ENCODE results near the gene SPDEF. TPM values are rescaled to one million over a fixed set of nuclear protein-coding genes. Genes with fewer than 3 reads are reported as not detected.

Gene SPDEF
- total RNA-seq, 1 experiment from 2014 or later: 0.77 TPM

DNA sequence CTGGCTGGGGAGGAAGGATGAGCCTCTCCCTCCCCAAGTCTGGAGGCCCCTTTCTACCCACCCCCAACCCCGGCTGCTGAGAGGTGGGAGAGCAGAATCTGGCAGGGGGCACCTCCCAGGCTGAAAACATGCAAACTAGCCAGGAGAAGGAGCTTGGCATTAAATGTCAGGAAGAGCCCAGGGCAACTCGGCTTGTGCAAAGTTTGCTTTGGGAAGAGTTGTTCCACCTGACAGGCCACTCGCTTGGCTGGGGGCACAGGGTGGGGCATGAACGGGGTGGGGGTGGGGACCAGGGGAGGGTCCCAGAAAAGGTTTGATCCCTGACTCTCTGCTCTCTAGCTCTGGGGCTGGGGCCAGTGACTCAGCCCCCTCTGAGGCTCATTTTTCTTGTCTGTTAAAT, 3.0 kb downstream of the SPDEF start:
- intact Hi-C loops (cut with micrococcal nuclease; ENCODE audit: unreplicated experiment): no loop called here
- BruUV-seq (replicated peaks): no TSS peak
- H3K4me1 Mint-ChIP-seq (ENCODE audit: low read depth, unreplicated experiment): peaks cover 6% of the 10 kb centered on the region
- H3K9me3 ChIP-seq: no peaks in the 10 kb centered on the region
- no peak for DNase-seq
- TF ChIP-seq, protein P1, sequence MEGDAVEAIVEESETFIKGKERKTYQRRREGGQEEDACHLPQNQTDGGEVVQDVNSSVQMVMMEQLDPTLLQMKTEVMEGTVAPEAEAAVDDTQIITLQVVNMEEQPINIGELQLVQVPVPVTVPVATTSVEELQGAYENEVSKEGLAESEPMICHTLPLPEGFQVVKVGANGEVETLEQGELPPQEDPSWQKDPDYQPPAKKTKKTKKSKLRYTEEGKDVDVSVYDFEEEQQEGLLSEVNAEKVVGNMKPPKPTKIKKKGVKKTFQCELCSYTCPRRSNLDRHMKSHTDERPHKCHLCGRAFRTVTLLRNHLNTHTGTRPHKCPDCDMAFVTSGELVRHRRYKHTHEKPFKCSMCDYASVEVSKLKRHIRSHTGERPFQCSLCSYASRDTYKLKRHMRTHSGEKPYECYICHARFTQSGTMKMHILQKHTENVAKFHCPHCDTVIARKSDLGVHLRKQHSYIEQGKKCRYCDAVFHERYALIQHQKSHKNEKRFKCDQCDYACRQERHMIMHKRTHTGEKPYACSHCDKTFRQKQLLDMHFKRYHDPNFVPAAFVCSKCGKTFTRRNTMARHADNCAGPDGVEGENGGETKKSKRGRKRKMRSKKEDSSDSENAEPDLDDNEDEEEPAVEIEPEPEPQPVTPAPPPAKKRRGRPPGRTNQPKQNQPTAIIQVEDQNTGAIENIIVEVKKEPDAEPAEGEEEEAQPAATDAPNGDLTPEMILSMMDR (IDR thresholded peaks at IDR 0.05; ENCODE audit: insufficient read depth in 1 of 2, low read depth in 1 of 2, low read length in 1 of 2, severe bottlenecking in 1 of 2, unreplicated experiment in 1 of 2): no peak
- H3K27me3 ChIP-seq (replicated peaks; ENCODE audit: control insufficient read depth, insufficient read depth, low read length): no peaks in the 10 kb centered on the region
- no peak overlapping the region for H3K27ac Mint-ChIP-seq (ENCODE audit: unreplicated experiment)
- no peak overlapping the region for H3K4me3 ChIP-seq (ENCODE audit: low read depth, low read length)
- H3K36me3 Mint-ChIP-seq (ENCODE audit: insufficient read depth, unreplicated experiment): no peaks in the 10 kb centered on the region
- H3K36me3 ChIP-seq (ENCODE audit: control insufficient read depth, insufficient read depth, low read length): no peaks in the 10 kb centered on the region
- H3K4me3 Mint-ChIP-seq (ENCODE audit: unreplicated experiment): no peak overlapping the region
- H3K9me3 Mint-ChIP-seq (ENCODE audit: unreplicated experiment): no peaks in the 10 kb centered on the region
- POLR2A ChIA-PET: no interaction called here
- CTCF ChIA-PET: no interaction called here
- peaks cover 12% of the 10 kb centered on the region for H3K4me1 ChIP-seq
- no peaks in the 10 kb centered on the region for H3K27me3 Mint-ChIP-seq (ENCODE audit: insufficient read depth, unreplicated experiment)

DNA sequence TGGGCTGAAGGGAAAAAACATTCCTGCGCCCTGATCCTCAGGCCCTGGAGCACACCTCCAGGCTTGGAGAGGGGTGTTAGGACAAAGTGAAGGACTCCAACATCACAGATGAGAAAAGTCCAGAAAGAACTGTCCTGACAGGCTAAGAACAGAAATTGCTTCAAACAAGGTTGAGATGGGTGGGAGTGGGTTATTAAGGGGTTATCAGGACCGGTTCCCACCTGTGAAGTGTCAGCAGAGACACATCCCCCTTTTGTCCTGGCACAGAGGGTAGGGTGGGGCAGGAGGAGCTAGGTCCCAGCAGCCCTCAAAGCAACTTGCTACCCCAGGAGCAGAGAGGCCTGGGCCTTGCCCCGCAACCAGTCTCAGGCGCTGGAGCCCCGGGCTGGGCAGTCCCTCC, 3.5 kb downstream of the SPDEF start:
- TF ChIP-seq, protein P1 (IDR thresholded peaks at IDR 0.05; ENCODE audit: insufficient read depth in 1 of 2, low read depth in 1 of 2, low read length in 1 of 2, severe bottlenecking in 1 of 2, unreplicated experiment in 1 of 2): no peak
- Mint-ChIP-seq H3K4me3 (ENCODE audit: unreplicated experiment) (no peak overlapping the region), H3K27me3 (ENCODE audit: insufficient read depth, unreplicated experiment) (no peaks in the 10 kb centered on the region), H3K27ac (ENCODE audit: unreplicated experiment) (no peak overlapping the region), H3K9me3 (ENCODE audit: unreplicated experiment) (no peaks in the 10 kb centered on the region), H3K4me1 (ENCODE audit: low read depth, unreplicated experiment) (peaks cover 6% of the 10 kb centered on the region), H3K36me3 (ENCODE audit: insufficient read depth, unreplicated experiment) (no peaks in the 10 kb centered on the region)
- intact Hi-C loops (cut with micrococcal nuclease; ENCODE audit: unreplicated experiment): no loop called here
- CTCF ChIA-PET: no interaction called here
- Histone ChIP-seq H3K9me3 (no peaks in the 10 kb centered on the region), H3K4me3 (ENCODE audit: low read depth, low read length) (no peak overlapping the region), H3K27me3 (replicated peaks; ENCODE audit: control insufficient read depth, insufficient read depth, low read length) (no peaks in the 10 kb centered on the region), H3K36me3 (ENCODE audit: control insufficient read depth, insufficient read depth, low read length) (no peaks in the 10 kb centered on the region), H3K4me1 (peaks cover 12% of the 10 kb centered on the region)
- POLR2A ChIA-PET: no interaction called here
- BruUV-seq (replicated peaks): no TSS peak
- DNase-seq: no peak

DNA sequence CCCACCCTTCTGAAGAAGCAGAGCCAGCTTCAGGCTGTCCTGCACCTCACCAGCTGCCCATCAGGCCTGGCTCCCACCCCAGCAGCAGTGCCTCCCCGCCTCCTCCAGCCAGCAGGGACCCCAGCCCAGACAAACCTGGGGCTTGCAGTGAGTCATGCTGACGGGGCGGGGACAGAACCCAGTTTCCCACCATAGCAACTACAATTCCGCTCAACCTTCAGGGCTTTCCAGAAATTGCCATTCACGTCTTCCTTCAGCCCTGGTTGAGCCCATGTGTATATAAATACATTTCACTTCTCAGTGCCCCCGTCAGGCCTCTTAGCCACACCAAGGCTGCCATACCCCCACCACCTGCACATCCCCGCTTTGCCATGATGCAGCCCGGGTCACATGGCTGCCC, 4.4 kb downstream of the SPDEF start:
- H3K27me3 ChIP-seq (replicated peaks; ENCODE audit: control insufficient read depth, insufficient read depth, low read length): no peaks in the 10 kb centered on the region
- TF ChIP-seq, protein P1 (IDR thresholded peaks at IDR 0.05; ENCODE audit: insufficient read depth in 1 of 2, low read depth in 1 of 2, low read length in 1 of 2, severe bottlenecking in 1 of 2, unreplicated experiment in 1 of 2): no peak
- peaks cover 6% of the 10 kb centered on the region for H3K4me1 Mint-ChIP-seq (ENCODE audit: low read depth, unreplicated experiment)
- H3K36me3 ChIP-seq (ENCODE audit: control insufficient read depth, insufficient read depth, low read length): no peaks in the 10 kb centered on the region
- H3K4me3 ChIP-seq (ENCODE audit: low read depth, low read length): no peak overlapping the region
- POLR2A ChIA-PET: no interaction called here
- CTCF ChIA-PET: no interaction called here
- H3K27me3 Mint-ChIP-seq (ENCODE audit: insufficient read depth, unreplicated experiment): no peaks in the 10 kb centered on the region
- intact Hi-C loops (cut with micrococcal nuclease; ENCODE audit: unreplicated experiment): no loop called here
- H3K4me3 Mint-ChIP-seq (ENCODE audit: unreplicated experiment): no peak overlapping the region
- no peaks in the 10 kb centered on the region for H3K36me3 Mint-ChIP-seq (ENCODE audit: insufficient read depth, unreplicated experiment)
- no peaks in the 10 kb centered on the region for H3K9me3 ChIP-seq
- H3K9me3 Mint-ChIP-seq (ENCODE audit: unreplicated experiment): no peaks in the 10 kb centered on the region
- DNase-seq: no peak
- no TSS peak for BruUV-seq (replicated peaks)
- H3K27ac Mint-ChIP-seq (ENCODE audit: unreplicated experiment): no peak overlapping the region
- H3K4me1 ChIP-seq: peaks cover 12% of the 10 kb centered on the region

Data from Caco-2 (cell line).